ENCODE measurements around the gene ELOVL1. TPM values are rescaled to one million over a fixed set of nuclear protein-coding genes. Genes with fewer than 3 reads are reported as not detected.

ELOVL1 gene
- total RNA-seq, 4 donors from 2014 or later: 19.6 to 26.7 (median 21.4) TPM

DNA sequence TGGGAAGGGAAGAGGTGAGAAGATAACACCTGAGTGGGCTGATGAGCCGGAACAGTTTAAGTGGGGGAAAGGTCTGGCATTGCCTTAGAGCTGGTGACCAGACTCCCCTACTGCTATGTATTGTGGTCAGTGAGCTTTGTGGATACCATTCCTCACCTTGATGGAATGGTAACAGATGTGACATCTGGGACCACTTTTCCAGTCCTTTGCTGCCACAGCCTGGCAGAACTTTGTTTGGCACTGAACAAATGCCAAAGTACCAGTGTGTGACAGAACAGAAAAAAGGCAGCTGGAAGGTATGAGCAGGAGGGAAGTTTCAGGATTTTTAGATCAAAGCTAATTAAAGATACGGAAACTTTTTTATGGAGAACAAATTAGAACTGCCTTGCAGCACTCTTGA is 15.6 kb upstream of the ELOVL1 start:
- DNase-seq (no peak), ATAC-seq (no peak)
- Histone ChIP-seq H3K9me3 (no peaks in the 10 kb centered on the region), H3K4me3 (no peak overlapping the region), H3K36me3 (peaks cover 0 to 71% of the 10 kb centered on the region in 2 donors), H3K27me3 (no peaks in the 10 kb centered on the region), H3K4me1 (peaks cover 9 to 10% of the 10 kb centered on the region in 2 donors), H3K27ac (no peak overlapping the region)
- intact Hi-C loops (cut with DNase I; ENCODE audit: low total_unique reads) (loop anchor here (1.0 kb wide), 1 partner anchor 158 kb away; no protein-coding TSS in a partner anchor), in situ Hi-C loops (cut with MboI; ENCODE audit: low sequenced_read_pairs in 4 of 4) (no loop called here)
- no peak for TF ChIP-seq POLR2A (IDR thresholded peaks at IDR 0.05)
- TF ChIP-seq, protein P1, sequence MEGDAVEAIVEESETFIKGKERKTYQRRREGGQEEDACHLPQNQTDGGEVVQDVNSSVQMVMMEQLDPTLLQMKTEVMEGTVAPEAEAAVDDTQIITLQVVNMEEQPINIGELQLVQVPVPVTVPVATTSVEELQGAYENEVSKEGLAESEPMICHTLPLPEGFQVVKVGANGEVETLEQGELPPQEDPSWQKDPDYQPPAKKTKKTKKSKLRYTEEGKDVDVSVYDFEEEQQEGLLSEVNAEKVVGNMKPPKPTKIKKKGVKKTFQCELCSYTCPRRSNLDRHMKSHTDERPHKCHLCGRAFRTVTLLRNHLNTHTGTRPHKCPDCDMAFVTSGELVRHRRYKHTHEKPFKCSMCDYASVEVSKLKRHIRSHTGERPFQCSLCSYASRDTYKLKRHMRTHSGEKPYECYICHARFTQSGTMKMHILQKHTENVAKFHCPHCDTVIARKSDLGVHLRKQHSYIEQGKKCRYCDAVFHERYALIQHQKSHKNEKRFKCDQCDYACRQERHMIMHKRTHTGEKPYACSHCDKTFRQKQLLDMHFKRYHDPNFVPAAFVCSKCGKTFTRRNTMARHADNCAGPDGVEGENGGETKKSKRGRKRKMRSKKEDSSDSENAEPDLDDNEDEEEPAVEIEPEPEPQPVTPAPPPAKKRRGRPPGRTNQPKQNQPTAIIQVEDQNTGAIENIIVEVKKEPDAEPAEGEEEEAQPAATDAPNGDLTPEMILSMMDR (IDR thresholded peaks at IDR 0.05 in 4 of 5, conservative IDR thresholded peaks at IDR 0.05 in 1 of 5): peak in 2 of 5 experiments; percentile 8 to 26

- in situ Hi-C loops (cut with MboI; ENCODE audit: low sequenced_read_pairs in 4 of 4) (no loop called here), intact Hi-C loops (cut with DNase I; ENCODE audit: low total_unique reads) (no loop called here)
- Histone ChIP-seq H3K4me3 (no peak overlapping the region), H3K27ac (no peak overlapping the region), H3K36me3 (peaks cover 0 to 62% of the 10 kb centered on the region in 2 donors), H3K27me3 (no peaks in the 10 kb centered on the region), H3K9me3 (no peaks in the 10 kb centered on the region), H3K4me1 (no peaks in the 10 kb centered on the region)
- no peak for DNase-seq
- TF ChIP-seq POLR2A (IDR thresholded peaks at IDR 0.05): no peak
- TF ChIP-seq, protein P1 (IDR thresholded peaks at IDR 0.05 in 4 of 5, conservative IDR thresholded peaks at IDR 0.05 in 1 of 5): no peak
- ATAC-seq: no peak
Observed at GRCh38 chr1:43382027-43382779, 14.4 kb upstream of the ELOVL1 start.

DNA sequence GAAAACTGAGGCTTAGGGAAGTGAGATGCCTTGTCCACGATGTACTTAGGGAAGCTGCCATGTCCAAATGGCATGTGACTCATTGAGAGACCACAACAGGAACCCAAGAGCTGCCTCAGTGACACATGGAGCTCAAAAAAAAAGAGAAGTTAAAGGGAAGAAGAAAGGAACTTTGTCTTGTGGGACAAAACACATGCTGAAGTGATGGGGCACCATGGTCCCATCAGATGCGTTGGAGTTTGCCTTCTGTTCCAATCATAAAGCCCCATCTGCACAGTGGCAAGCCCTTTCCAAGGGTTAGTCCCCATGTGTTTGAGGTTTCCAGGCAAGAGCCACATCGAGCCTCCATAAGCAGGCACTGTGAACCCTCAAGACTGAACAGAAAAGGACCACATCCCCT is 13.8 kb upstream of the ELOVL1 start:
- H3K27me3 ChIP-seq: no peaks in the 10 kb centered on the region
- H3K9me3 ChIP-seq: no peaks in the 10 kb centered on the region
- DNase-seq: no peak
- no peak overlapping the region for H3K4me3 ChIP-seq
- peaks cover 0 to 56% of the 10 kb centered on the region in 2 donors for H3K36me3 ChIP-seq
- in situ Hi-C loops (cut with MboI; ENCODE audit: low sequenced_read_pairs in 4 of 4) (no loop called here), intact Hi-C loops (cut with DNase I; ENCODE audit: low total_unique reads) (no loop called here)
- TF ChIP-seq, protein P1 (IDR thresholded peaks at IDR 0.05 in 4 of 5, conservative IDR thresholded peaks at IDR 0.05 in 1 of 5): no peak
- TF ChIP-seq POLR2A (IDR thresholded peaks at IDR 0.05): no peak
- peak in 1 of 2 donors; percentile 21 for ATAC-seq
- H3K27ac ChIP-seq: no peak overlapping the region
- H3K4me1 ChIP-seq: no peaks in the 10 kb centered on the region

- no peaks in the 10 kb centered on the region for H3K27me3 ChIP-seq
- intact Hi-C loops (cut with DNase I; ENCODE audit: low total_unique reads) (no loop called here), in situ Hi-C loops (cut with MboI; ENCODE audit: low sequenced_read_pairs in 4 of 4) (no loop called here)
- DNase-seq: no peak
- no peak for ATAC-seq
- no peak overlapping the region for H3K4me3 ChIP-seq
- TF ChIP-seq, protein P1 (IDR thresholded peaks at IDR 0.05 in 4 of 5, conservative IDR thresholded peaks at IDR 0.05 in 1 of 5): no peak
- TF ChIP-seq POLR2A (IDR thresholded peaks at IDR 0.05): no peak
- no peaks in the 10 kb centered on the region for H3K4me1 ChIP-seq
- H3K9me3 ChIP-seq: no peaks in the 10 kb centered on the region
- peaks cover 0 to 35% of the 10 kb centered on the region in 2 donors for H3K36me3 ChIP-seq
- no peak overlapping the region for H3K27ac ChIP-seq
Observed at GRCh38 chr1:43379476-43379875, 11.7 kb upstream of the ELOVL1 start.

Measured in gastrocnemius medialis (tissue), 4 donors.